ENCODE measurements around the gene CCDC28B. TPM values are rescaled to one million over a fixed set of nuclear protein-coding genes. Genes with fewer than 3 reads are reported as not detected.

The CCDC28B gene
- total and polyA plus RNA-seq, 10 donors, result 3.9 to 22.4 (median 6.9) TPM

GRCh38 chr1:32208469-32208868, 8.1 kb downstream of the CCDC28B start:
- Histone ChIP-seq H3K9me3 (no peaks in the 10 kb centered on the region), H3K4me1 (peaks cover 10 to 60% (median 35%) of the 10 kb centered on the region in 6 donors), H3K36me3 (peaks cover 0 to 15% (median 0%) of the 10 kb centered on the region in 6 donors), H3K27me3 (replicated peaks in 1 of 7) (no peaks in the 10 kb centered on the region), H3K4me3 (no peak overlapping the region), H3K27ac (peak overlapping the region in 1 of 8 donors; percentile 8)
- 69 to 81% (median 79%) methylated on average over 6 of the region's 6 CpGs for WGBS, 5 donors
- DNase-seq, result no peak
- no peak for TF ChIP-seq POLR2AphosphoS5 (IDR thresholded peaks at IDR 0.05)
- TF ChIP-seq CTCF (IDR thresholded peaks at IDR 0.05 in 8 of 11, conservative IDR thresholded peaks at IDR 0.05 in 3 of 11), result no peak
- no peak for TF ChIP-seq POLR2A (IDR thresholded peaks at IDR 0.05)
- intact Hi-C loops (cut with DNase I; ENCODE audit: low total_unique reads), result no loop called here

GRCh38 chr1:32208891-32209328, 8.5 kb downstream of the CCDC28B start, which contains the start of gene DCDC2B:
TSS of gene DCDC2B (plus strand) at chr1:32209089. CDS start at chr1:32209094, 5 bp downstream.
- no peak within 1 kb of the TSS for H3K4me3 ChIP-seq
- peaks cover 10 to 59% (median 35%) of the 10 kb centered on the region in 6 donors for H3K4me1 ChIP-seq
- H3K36me3 ChIP-seq, result peaks cover 0 to 16% (median 0%) of the 10 kb centered on the region in 6 donors
- peak within 1 kb of the TSS in 1 of 8 donors; percentile 8 for H3K27ac ChIP-seq
- TF ChIP-seq POLR2AphosphoS5 (IDR thresholded peaks at IDR 0.05) (peak in 2 of 3 donors; percentile 23 to 64), CTCF (IDR thresholded peaks at IDR 0.05 in 8 of 11, conservative IDR thresholded peaks at IDR 0.05 in 3 of 11) (no peak)
- no peaks in the 10 kb centered on the region for H3K9me3 ChIP-seq
- DNase-seq, result no peak
- WGBS, 5 donors, result 85 to 94% (median 89%) methylated on average over 3 to 5 of the region's 5 CpGs
- H3K27me3 ChIP-seq (replicated peaks in 1 of 7), result no peaks in the 10 kb centered on the region
- intact Hi-C loops (cut with DNase I; ENCODE audit: low total_unique reads), result no loop called here

GRCh38 chr1:32215629-32216480, 15.5 kb downstream of the CCDC28B start:
- no peak for DNase-seq
- intact Hi-C loops (cut with DNase I; ENCODE audit: low total_unique reads), result no loop called here
- Histone ChIP-seq H3K36me3 (peaks cover 0 to 77% (median 27%) of the 10 kb centered on the region in 6 donors), H3K4me3 (no peak overlapping the region), H3K27ac (peak overlapping the region in 5 of 8 donors; percentile 29 to 67 (median 42)), H3K9me3 (no peaks in the 10 kb centered on the region), H3K27me3 (replicated peaks in 1 of 7) (no peaks in the 10 kb centered on the region), H3K4me1 (peaks cover 8 to 42% (median 30%) of the 10 kb centered on the region in 6 donors)
- TF ChIP-seq POLR2AphosphoS5 (IDR thresholded peaks at IDR 0.05) (peak; percentile 23 to 38 (median 33)), CTCF (IDR thresholded peaks at IDR 0.05 in 8 of 11, conservative IDR thresholded peaks at IDR 0.05 in 3 of 11) (peak; percentile 48 to 86 (median 77)), POLR2A (IDR thresholded peaks at IDR 0.05) (no peak)
- 69 to 78% (median 71%) methylated on average over 10 of the region's 10 CpGs for WGBS, 5 donors

GRCh38 chr1:32216566-32216965, 16.2 kb downstream of the CCDC28B start:
- Histone ChIP-seq H3K27me3 (replicated peaks in 1 of 7) (no peaks in the 10 kb centered on the region), H3K4me1 (peaks cover 15 to 49% (median 37%) of the 10 kb centered on the region in 6 donors), H3K27ac (peak overlapping the region in 5 of 8 donors; percentile 21 to 67 (median 42)), H3K4me3 (no peak overlapping the region), H3K9me3 (no peaks in the 10 kb centered on the region), H3K36me3 (peaks cover 0 to 77% (median 27%) of the 10 kb centered on the region in 6 donors)
- 53 to 85% (median 76%) methylated on average over 4 to 5 of the region's 5 CpGs for WGBS, 5 donors
- DNase-seq, result no peak
- intact Hi-C loops (cut with DNase I; ENCODE audit: low total_unique reads), result no loop called here
- TF ChIP-seq POLR2AphosphoS5 (IDR thresholded peaks at IDR 0.05) (no peak), POLR2A (IDR thresholded peaks at IDR 0.05) (no peak), CTCF (IDR thresholded peaks at IDR 0.05 in 8 of 11, conservative IDR thresholded peaks at IDR 0.05 in 3 of 11) (no peak)

Data from spleen (tissue), 11 donors.